Anterior cingulate cortex (tissue), 58 donors: Measurements from ENCODE around the gene RCBTB2.
"Not testable (repeated sequence)": the region's sequence is repeated elsewhere in the genome, so short reads cannot be mapped to it uniquely, and the experiment has no call there.

Experiments
- DNase-seq, 58 donors: peaks; one replicate each; lab custom pipeline; 2025; lab: John Stamatoyannopoulos, UW

The RCBTB2 gene

GRCh38 chr13:48476686-48477085 lies 56.2 kb downstream of the RCBTB2 start:
- no peak for DNase-seq

- no peak for DNase-seq
Measured at GRCh38 chr13:48476215-48476614, 56.7 kb downstream of the RCBTB2 start.

DNA sequence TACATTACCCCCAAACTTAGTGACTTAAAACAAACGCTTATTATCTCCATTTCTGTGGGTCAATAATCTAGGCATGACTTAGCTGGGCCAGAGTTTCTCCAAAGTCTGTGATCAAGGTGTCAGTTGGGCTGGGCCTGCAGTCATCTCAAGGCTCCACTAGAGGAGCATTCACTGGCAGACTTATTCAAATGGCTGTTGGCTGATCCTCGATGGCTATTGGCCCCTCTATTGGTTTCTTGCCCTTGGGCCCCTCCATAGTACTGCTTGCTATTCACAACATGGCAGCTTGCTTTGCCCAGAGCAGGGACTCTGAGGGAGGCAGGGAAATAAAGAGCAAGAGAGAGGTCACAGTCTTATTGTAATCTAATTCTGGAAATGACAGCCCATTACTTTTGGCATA lies 57.6 kb downstream of the RCBTB2 start:
- no peak for DNase-seq

GRCh38 chr13:48457578-48458242 lies 75.2 kb downstream of the RCBTB2 start:
- no peak for DNase-seq

DNA sequence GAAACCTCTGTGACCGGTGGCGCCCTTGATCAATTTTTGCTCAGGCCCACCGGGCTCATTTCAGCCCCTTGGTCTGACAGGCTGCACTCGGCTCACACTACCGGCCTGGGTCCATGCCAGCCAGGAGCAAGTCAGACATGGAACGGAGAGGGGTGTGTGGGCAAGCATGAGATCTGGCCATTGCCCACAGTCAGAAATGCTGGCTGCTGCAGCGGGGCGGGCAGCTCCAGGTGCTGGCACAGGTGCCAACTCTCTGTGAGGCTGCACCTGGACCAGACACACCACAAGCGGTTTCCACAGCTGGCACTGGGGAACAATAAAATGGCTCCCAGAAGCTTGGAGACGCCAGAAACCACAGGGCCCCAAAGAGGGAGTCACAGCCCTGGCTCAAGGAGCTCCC lies 76.3 kb downstream of the RCBTB2 start:
- DNase-seq = no peak

- not testable (repeated sequence) for DNase-seq
Measured at GRCh38 chr13:48451196-48451595, 81.7 kb downstream of the RCBTB2 start.

DNA sequence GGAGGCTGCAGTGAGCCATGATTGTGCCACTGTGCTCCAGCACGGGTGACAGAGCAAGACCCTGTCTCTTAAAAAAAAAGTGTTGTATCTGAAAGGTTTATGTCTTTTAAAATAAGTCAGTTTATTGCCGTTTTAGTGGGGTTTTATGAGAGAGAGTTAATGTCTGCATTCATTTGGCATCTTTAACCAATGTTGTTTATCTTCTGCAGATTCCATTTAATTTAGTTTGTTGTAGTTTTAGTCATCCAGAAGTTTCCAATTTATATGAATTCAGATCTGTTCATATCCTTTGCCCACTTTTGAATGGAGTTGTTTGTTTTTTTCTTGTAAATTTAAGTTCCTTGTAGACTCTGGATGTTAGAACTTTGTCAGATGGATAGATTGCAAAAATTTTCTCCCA lies 83.2 kb downstream of the RCBTB2 start:
- DNase-seq = no peak

GRCh38 chr13:48448959-48449614 lies 83.8 kb downstream of the RCBTB2 start:
- DNase-seq = no peak

- DNase-seq = no peak
Measured at GRCh38 chr13:48448285-48448958, 84.5 kb downstream of the RCBTB2 start.

DNA sequence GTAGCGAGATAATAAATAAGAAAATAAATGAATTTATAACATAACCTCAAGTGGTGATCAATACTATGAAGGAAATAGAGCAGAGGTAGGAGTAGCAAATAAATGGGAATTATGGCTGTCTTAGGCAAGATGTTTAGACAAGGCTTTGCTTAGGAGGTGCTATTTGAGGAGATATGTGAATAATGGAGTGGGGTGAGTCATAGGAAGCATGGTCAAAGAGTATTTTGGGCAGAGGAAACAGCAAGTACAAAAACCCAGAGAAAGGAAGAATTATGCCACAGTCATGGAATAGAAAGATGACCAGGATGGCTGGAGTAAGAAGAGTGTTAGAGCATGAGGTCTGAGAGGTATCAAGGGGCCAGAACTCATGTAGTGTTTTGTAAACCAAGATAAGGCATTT lies 86.4 kb downstream of the RCBTB2 start:
- DNase-seq = no peak

GRCh38 chr13:48443442-48444208 lies 89.3 kb downstream of the RCBTB2 start:
- no peak for DNase-seq
